Suprapubic skin (tissue), 4 donors: ENCODE data around the gene CHAD. TPM values are rescaled to one million over a fixed set of nuclear protein-coding genes. Genes with fewer than 3 reads are reported as not detected.
A peak's percentile ranks its signal among the peaks of the same experiment; 100 is the strongest.

Source experiments
- DNase-seq, 2 donors: peaks; one replicate each; pipeline ENCODE4 v3.0.0-alpha.2; 2019; ENCODE audit warnings: low spot score in 2 of 2
- H3K27ac ChIP-seq: fragments of 200-600 bp; sonication (generic); one replicate; pipeline ENCODE4 v1.5.1; 2019
- H3K27me3 ChIP-seq: fragments of 200-600 bp; sonication (generic); one replicate; pipeline ENCODE4 v1.5.1; 2019
- H3K36me3 ChIP-seq: fragments of 200-600 bp; sonication (generic); one replicate; pipeline ENCODE4 v1.5.1; 2019
- H3K4me1 ChIP-seq: fragments of 200-600 bp; sonication (generic); one replicate; pipeline ENCODE4 v1.5.1; 2019
- H3K4me3 ChIP-seq: fragments of 200-600 bp; sonication (generic); one replicate; pipeline ENCODE4 v1.5.1; 2019; ENCODE audit warnings: mild to moderate bottlenecking
- H3K9me3 ChIP-seq: fragments of 200-600 bp; sonication (generic); one replicate; pipeline ENCODE4 v1.5.1; 2019
- EP300 ChIP-seq: sonication (generic); formaldehyde crosslinking; IDR thresholded peaks from one replicate; pipeline ENCODE4 v1.6.1; 2017; ENCODE audit warnings: antibody characterized with exemption
- POLR2A ChIP-seq, 2 donors: fragments of 450-650 bp; IDR thresholded peaks; one replicate each; pipeline ENCODE4 v1.6.1; 2017; ENCODE audit warnings: antibody characterized with exemption in 2 of 2, mild to moderate bottlenecking in 2 of 2, moderate library complexity in 2 of 2
- POLR2AphosphoS5 ChIP-seq, 3 donors: sonication (generic); formaldehyde crosslinking; IDR thresholded peaks; one replicate each; pipeline ENCODE4 v1.6.1; 2017; ENCODE audit warnings: antibody characterized with exemption in 3 of 3
- WGBS: methylation state at CpG from one replicate; pipeline ENCODE4 v1.1.5; 2018; 5-methylcytosine and 5-hydroxymethylcytosine counted together
- total RNA-seq, 4 donors: library from RNA; depleted of rRNA; stranded (reverse); fragments of >200 nt; gene quantifications; one replicate each; pipeline ENCODE4 v1.1.0, GENCODE V29; 2016
- TF ChIP-seq, protein P1 (sequence below), 2 donors: fragments of 200-600 bp in 1 of 2; fragments of 450-650 bp in 1 of 2; sonication (generic) in 1 of 2; IDR thresholded peaks; one replicate each; pipeline ENCODE4 v1.5.1; 2016 to 2019; ENCODE audit warnings: antibody characterized with exemption in 2 of 2, mild to moderate bottlenecking in 1 of 2, moderate library complexity in 1 of 2

The CHAD gene
- total RNA-seq, 4 donors from 2014 or later = 4.5 to 15.4 (median 7.2) TPM

DNA sequence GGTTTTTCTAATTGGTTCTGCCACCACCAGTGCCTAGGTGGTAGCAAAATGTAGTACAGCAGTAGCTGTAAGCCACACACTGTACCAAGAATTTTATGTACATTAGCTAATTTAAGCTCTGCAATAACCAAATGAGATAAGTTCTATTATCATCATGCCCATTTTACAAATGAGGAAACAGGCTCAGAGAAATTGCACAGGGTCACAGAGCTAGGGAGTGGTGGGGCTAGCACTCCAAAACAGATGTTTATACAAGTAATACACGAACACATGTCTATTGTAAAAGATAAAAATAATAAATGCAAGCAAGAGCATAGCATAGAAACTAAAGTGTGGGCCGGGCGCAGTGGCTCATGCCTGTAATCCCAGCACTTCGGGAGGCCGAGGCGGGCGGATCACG, 23.5 kb upstream of the CHAD start:
- H3K36me3 ChIP-seq = no peaks in the 10 kb centered on the region
- peaks cover 13% of the 10 kb centered on the region for H3K4me1 ChIP-seq
- WGBS = 89% methylated on average over 8 of the region's 8 CpGs
- no peaks in the 10 kb centered on the region for H3K9me3 ChIP-seq
- TF ChIP-seq POLR2A (IDR thresholded peaks at IDR 0.05) (no peak), POLR2AphosphoS5 (IDR thresholded peaks at IDR 0.05) (no peak), EP300 (no peak)
- TF ChIP-seq, protein P1, sequence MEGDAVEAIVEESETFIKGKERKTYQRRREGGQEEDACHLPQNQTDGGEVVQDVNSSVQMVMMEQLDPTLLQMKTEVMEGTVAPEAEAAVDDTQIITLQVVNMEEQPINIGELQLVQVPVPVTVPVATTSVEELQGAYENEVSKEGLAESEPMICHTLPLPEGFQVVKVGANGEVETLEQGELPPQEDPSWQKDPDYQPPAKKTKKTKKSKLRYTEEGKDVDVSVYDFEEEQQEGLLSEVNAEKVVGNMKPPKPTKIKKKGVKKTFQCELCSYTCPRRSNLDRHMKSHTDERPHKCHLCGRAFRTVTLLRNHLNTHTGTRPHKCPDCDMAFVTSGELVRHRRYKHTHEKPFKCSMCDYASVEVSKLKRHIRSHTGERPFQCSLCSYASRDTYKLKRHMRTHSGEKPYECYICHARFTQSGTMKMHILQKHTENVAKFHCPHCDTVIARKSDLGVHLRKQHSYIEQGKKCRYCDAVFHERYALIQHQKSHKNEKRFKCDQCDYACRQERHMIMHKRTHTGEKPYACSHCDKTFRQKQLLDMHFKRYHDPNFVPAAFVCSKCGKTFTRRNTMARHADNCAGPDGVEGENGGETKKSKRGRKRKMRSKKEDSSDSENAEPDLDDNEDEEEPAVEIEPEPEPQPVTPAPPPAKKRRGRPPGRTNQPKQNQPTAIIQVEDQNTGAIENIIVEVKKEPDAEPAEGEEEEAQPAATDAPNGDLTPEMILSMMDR (IDR thresholded peaks at IDR 0.05) = no peak
- H3K4me3 ChIP-seq = no peak overlapping the region
- no peaks in the 10 kb centered on the region for H3K27me3 ChIP-seq
- H3K27ac ChIP-seq = no peak overlapping the region
- DNase-seq = no peak

DNA sequence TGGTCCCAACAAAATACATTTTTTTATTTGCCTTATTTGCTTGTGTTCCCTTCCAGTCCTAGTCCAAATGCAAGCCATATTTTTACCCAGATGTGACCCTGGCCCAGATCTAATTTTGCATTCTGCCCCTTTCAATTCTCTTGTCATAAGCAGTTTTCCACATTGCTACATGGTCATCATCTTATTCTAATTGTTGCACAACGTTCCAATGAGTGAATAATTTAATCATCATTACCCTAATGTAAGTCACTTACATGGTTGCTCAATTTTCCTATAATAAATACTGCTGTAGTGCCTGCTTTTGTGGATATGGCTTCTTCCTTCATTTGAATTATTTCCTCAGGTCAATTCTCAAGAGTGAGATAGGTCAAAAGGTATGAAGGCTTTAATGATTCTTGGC, 22.8 kb upstream of the CHAD start:
- H3K4me1 ChIP-seq = peaks cover 17% of the 10 kb centered on the region
- no peak for TF ChIP-seq EP300
- TF ChIP-seq, protein P1 (IDR thresholded peaks at IDR 0.05) = no peak
- no peak for TF ChIP-seq POLR2AphosphoS5 (IDR thresholded peaks at IDR 0.05)
- no peak for TF ChIP-seq POLR2A (IDR thresholded peaks at IDR 0.05)
- no peaks in the 10 kb centered on the region for H3K9me3 ChIP-seq
- WGBS = 34% methylated on average over 1 of the region's 1 CpG
- DNase-seq = no peak
- H3K27me3 ChIP-seq = no peaks in the 10 kb centered on the region
- H3K27ac ChIP-seq = no peak overlapping the region
- H3K36me3 ChIP-seq = no peaks in the 10 kb centered on the region
- no peak overlapping the region for H3K4me3 ChIP-seq

DNA sequence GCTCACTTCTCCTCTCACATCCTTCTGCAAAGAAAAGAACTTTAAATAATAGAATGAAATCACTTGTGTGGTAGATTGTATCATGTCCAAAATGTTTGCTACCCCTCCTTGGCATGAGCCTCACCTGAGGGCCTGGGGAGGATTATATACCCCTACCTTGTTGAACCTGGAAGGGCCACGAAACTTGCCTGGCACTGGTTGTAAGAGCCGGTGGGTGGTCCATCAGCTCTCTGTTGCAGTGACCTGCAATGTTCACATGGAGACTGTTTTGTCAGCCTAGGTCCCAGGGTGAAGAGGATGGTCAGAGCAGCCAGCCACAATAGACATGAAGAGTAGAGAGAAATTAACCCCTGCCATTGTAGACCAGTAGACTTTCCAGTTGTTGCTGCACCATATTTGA, 20.2 kb upstream of the CHAD start:
- WGBS = 90% methylated on average over 2 of the region's 2 CpGs
- H3K27me3 ChIP-seq = no peaks in the 10 kb centered on the region
- H3K4me1 ChIP-seq = peaks cover 17% of the 10 kb centered on the region
- H3K9me3 ChIP-seq = no peaks in the 10 kb centered on the region
- H3K27ac ChIP-seq = no peak overlapping the region
- no peak for DNase-seq
- peaks cover 19% of the 10 kb centered on the region for H3K36me3 ChIP-seq
- no peak for TF ChIP-seq POLR2AphosphoS5 (IDR thresholded peaks at IDR 0.05)
- TF ChIP-seq EP300 = no peak
- TF ChIP-seq, protein P1 (IDR thresholded peaks at IDR 0.05) = no peak
- TF ChIP-seq POLR2A (IDR thresholded peaks at IDR 0.05) = no peak
- H3K4me3 ChIP-seq = no peak overlapping the region

DNA sequence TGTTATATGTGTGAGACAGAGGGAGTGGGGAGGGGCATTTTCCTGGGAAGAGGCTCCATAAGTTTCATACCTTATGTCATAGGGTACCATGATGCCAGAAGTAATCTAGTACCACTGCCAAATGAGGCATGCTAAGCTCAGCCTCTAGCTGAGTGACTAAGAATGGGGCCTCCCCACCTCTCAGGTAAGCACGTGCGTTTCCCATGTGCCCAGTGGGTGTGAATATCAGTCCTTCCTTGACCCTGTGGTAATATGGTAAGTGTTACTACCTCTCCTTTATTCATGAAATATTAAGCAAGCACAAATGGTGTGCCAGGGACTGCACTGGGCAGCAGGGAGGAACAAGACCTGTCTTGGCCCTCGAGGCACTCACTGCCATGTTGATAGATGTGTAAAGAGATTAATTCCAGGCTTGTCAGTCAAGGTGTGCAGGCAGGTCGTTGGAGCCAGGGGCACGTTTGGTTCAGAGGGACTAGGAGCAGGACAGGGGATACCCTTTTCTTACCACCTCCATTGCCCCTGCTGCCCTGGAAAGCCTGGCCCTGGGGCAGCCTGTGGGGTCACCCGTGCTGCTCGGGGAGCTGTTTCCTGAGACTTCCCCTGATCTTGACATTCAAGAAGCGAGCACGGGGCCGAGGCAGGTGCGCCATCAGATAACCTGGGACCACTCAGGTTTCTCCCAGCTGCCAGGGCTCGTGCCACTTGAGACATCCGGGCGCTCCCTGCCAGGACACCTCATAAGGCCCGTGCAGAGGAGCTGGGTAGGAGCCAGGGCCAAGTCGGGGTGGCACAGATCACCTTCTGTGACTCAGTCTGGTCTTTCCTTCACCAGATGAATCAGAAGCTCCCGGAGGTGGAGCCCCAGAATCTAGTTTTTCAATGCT, 18.8 kb upstream of the CHAD start:
- Histone ChIP-seq H3K9me3 (no peaks in the 10 kb centered on the region), H3K4me1 (peaks cover 28% of the 10 kb centered on the region), H3K4me3 (no peak overlapping the region), H3K36me3 (peaks cover 27% of the 10 kb centered on the region), H3K27me3 (no peaks in the 10 kb centered on the region), H3K27ac (peak overlapping the region; percentile 76)
- 62% methylated on average over 6 of the region's 17 CpGs for WGBS
- no peak for DNase-seq
- TF ChIP-seq EP300 = no peak
- TF ChIP-seq, protein P1 (IDR thresholded peaks at IDR 0.05) = no peak
- no peak for TF ChIP-seq POLR2A (IDR thresholded peaks at IDR 0.05)
- TF ChIP-seq POLR2AphosphoS5 (IDR thresholded peaks at IDR 0.05) = peak in 1 of 3 donors; percentile 49

DNA sequence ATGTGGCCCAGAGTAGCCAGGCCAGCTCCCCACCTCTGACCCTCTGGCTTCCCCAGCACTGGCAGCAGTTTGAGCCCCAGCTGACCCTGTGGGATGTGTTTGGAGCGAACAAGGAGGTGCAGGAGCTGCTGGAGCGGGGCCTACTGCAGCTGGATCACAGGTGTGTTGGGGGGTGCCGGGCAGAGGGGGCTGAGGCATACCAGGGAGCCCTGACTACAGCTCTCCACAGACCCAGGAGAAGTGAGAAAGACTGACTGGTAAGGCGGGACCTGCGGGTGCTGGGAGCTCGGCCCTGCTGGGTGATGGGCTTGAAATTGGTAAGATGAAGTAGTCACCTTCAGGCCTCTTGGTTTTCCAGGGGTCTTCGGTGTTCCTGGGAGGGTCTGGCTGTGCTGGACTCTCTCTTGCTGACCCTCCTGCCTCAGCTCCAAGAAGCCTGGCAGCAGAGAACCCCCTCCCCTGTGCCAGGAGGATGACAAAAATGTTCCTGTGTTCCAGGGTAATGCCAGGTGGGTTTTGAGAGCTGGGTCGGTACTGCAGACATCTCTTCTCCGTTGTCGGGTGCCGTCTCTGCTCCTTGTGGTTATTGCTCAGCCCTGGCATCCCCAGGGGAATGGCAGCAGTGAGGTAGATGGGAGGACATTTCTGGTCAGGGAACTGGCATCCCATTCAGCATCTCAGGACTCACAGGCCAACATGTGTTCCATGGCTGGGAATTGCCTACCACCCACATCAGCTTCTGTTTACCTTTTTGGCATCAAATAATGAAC, 15.9 kb upstream of the CHAD start:
- Histone ChIP-seq H3K9me3 (no peaks in the 10 kb centered on the region), H3K27me3 (no peaks in the 10 kb centered on the region), H3K4me1 (peaks cover 52% of the 10 kb centered on the region), H3K36me3 (peaks cover 34% of the 10 kb centered on the region), H3K4me3 (no peak overlapping the region), H3K27ac (no peak overlapping the region)
- WGBS = 95% methylated on average over 11 of the region's 11 CpGs
- TF ChIP-seq POLR2A (IDR thresholded peaks at IDR 0.05) (no peak), EP300 (no peak), POLR2AphosphoS5 (IDR thresholded peaks at IDR 0.05) (no peak)
- TF ChIP-seq, protein P1 (IDR thresholded peaks at IDR 0.05) = no peak
- no peak for DNase-seq
